ENCODE results near the gene HBG1.

Gene HBG1

DNA sequence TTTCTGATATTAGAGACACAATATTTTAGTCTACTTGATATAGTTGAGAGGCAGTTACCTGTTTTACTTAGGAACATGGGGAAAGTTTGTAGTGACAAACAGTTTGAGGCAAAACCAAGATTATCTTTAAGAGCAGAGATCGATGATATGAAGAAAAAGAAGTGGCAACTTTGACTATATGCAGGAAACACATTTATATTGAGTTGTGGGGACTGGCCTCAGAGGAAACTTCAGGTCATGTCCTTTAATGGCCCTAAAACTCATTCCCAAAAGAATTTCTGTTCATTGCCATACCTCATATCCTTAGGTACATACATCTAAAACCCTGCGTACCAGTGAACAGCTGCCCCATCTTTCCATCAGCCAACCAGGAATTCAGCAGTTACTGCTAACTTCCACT, 4.5 kb downstream of the HBG1 start:
- DNase-seq = no peak

DNA sequence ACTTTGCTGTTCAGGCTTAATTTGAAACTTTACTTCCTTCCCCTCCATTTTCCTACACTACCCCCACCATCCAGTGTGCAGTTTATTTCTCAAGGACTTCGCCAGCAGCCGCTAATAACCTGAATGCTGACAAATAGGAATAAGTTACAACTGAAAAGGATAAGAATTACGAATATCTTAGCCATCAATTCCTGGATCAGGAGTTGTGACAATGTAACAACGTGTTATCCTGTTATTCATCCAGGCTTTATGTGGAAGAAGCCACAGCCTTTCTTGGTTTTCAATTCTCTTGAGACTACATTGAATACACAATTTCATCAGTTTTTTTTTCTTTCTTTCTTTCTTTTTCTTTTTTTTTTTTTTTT, 5.9 kb downstream of the HBG1 start:
- DNase-seq = no peak

GRCh38 chr11:5242933-5243815, 6.5 kb downstream of the HBG1 start:
- DNase-seq = no peak

DNA sequence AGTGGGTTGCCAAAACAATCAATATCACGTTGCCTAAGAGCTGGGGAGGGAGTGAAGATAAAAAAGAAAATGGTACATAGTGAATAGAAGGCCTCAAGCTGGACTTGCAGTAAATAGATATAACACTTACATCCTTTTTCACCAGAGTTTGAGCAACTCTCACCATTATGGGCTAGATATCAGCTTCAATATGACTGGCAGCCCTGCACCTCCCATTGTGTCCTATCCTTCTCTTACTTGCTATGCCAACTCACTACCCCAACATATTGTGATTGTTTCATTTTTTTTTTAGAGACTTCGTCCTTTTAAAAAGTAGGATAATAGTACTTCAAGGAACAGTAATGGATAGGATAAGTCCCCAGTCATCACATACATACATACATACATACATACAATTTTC, 7.4 kb downstream of the HBG1 start:
- DNase-seq = no peak

GRCh38 chr11:5241458-5241857, 8.2 kb downstream of the HBG1 start:
- no peak for DNase-seq

DNA sequence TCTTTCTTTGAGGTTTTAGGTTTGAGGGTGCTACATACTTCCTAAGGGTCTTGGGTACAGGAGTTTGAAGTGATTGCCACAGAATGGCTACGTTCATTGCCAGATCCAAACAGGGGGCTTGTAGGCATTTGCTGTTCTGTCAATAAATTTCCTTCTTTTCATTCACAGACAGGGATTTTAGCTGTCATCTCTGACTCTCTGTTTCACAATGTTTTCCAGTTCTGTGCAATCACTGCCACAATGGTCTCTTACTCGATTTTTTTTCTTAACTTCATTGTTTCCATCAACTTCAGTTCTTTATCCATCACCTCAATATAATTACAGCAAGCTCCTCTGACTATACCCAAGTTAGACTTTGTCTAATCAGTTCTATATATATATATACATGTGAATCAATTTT, 9.2 kb downstream of the HBG1 start:
- no peak for DNase-seq

DNA sequence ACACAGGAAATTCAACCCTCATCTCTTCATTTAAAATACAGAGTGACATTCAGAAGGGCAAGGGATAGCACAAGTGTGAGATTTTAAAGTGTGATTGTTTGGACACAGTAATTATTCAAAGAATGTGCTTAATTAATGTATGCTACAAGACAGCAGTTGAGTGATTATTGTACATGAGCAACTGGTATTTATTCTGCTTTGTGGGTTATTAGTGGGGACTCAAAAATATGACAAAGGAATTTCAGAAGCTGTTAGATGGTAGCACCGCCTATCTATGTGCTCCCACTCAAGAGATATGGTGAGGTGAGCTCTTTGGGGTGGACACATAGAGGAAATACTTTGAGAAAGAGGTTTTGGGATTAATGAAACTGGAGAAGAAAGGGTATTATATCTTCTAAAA, 9.6 kb downstream of the HBG1 start:
- DNase-seq = no peak

- DNase-seq = no peak
Measured at GRCh38 chr11:5239046-5239445, 10.6 kb downstream of the HBG1 start.

- DNase-seq = no peak
Measured at GRCh38 chr11:5238486-5238885, 11.2 kb downstream of the HBG1 start.

GRCh38 chr11:5237420-5237819, 12.2 kb downstream of the HBG1 start:
- DNase-seq = no peak

- no peak for DNase-seq
Measured at GRCh38 chr11:5235364-5236095, 14.1 kb downstream of the HBG1 start.

DNA sequence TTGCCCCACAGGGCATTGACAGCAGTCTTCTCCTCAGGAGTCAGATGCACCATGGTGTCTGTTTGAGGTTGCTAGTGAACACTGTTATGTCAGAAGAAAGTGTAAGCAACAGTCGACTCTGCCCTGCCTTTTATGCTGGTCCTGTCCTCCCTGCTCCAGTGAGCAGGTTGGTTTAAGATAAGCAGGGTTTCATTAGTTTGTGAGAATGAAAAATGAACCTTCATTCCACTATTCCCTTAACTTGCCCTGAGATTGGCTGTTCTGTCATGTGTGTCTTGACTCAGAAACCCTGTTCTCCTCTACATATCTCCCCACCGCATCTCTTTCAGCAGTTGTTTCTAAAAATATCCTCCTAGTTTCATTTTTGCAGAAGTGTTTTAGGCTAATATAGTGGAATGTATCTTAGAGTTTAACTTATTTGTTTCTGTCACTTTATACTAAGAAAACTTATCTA, 15.2 kb downstream of the HBG1 start, which contains the start of gene HBD:
HBD (minus strand) TSS at position 103 of the 454 bp plus-strand sequence; CDS start at position 53, 50 bp downstream.
- DNase-seq = no peak

- DNase-seq = no peak
Measured at GRCh38 chr11:5233307-5233706, 16.4 kb downstream of the HBG1 start.

GRCh38 chr11:5232821-5233220, 16.8 kb downstream of the HBG1 start:
- DNase-seq = no peak

GRCh38 chr11:5232176-5232575, 17.5 kb downstream of the HBG1 start:
- DNase-seq = no peak

GRCh38 chr11:5231111-5231510, 18.5 kb downstream of the HBG1 start:
- no peak for DNase-seq

DNA sequence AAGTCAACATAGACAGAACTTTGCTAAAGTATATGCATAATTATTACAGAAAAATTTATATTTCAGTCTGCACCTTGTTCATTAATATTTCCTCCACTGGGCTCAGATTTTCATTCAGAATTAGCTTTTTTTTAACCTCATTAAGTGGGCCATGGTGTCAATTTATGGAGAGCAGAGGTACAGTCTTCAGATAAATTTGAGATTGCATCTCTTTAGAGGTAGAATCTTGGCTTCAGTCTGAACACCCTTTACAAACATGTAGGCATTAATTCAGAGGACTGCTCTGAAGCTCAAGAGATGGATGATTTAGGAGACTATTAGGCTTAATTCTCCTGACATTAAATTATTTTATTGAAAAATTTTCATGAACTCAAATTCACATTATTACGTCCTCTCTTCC, 19.4 kb downstream of the HBG1 start:
- DNase-seq = no peak

DNA sequence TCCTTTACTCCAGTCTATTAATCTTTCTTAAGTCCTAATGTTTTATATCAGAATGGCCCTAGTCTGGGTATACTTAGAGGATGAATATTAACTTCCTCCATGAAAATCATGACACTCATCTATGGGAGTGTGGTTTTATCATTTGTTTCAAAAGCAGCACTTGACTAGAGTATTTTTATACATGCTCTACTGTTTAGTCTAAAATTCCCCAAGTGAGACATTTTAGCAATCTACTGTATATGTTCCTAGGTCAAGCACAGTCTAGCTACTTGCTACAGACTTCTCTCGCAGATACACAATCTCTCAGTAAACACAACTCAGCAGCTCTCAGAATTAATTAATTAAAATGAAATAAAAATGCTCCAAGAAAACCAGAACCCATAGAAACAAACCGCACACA, 19.9 kb downstream of the HBG1 start:
- no peak for DNase-seq

DNA sequence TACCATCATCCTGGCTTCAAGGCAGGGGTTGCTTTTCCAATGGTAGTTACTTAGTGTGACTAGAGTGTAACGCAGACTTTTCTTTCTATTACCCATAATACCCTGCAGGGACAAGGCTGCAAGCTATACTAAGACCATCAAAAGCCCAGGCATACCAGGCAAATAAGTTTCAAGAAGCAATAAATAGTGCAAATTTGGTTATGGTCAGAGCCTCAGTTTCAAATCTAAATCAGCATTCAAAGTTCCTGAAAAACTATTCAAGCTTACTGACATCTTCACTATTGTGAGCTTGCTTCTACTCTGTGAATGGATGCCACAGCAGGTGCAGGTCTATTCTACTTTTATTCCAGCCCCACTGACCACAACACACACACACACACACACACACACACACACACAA, 20.3 kb downstream of the HBG1 start:
- DNase-seq = no peak

- no peak for DNase-seq
Measured at GRCh38 chr11:5228124-5228523, 21.5 kb downstream of the HBG1 start.

GRCh38 chr11:5227681-5228080, 22.0 kb downstream of the HBG1 start:
- DNase-seq = no peak

- no peak for DNase-seq
Measured at GRCh38 chr11:5226732-5227310, 22.8 kb downstream of the HBG1 start, which contains the start of gene HBB. HBB (minus strand) TSS chr11:5227071; CDS start chr11:5227021, 50 bp downstream.

DNA sequence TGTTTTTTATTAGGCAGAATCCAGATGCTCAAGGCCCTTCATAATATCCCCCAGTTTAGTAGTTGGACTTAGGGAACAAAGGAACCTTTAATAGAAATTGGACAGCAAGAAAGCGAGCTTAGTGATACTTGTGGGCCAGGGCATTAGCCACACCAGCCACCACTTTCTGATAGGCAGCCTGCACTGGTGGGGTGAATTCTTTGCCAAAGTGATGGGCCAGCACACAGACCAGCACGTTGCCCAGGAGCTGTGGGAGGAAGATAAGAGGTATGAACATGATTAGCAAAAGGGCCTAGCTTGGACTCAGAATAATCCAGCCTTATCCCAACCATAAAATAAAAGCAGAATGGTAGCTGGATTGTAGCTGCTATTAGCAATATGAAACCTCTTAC, 24.2 kb downstream of the HBG1 start:
- no peak for DNase-seq

All from effector CD8-positive, alpha-beta T cell (primary cell).